ENCODE measurements around the gene PHF21A.

PHF21A gene

DNA sequence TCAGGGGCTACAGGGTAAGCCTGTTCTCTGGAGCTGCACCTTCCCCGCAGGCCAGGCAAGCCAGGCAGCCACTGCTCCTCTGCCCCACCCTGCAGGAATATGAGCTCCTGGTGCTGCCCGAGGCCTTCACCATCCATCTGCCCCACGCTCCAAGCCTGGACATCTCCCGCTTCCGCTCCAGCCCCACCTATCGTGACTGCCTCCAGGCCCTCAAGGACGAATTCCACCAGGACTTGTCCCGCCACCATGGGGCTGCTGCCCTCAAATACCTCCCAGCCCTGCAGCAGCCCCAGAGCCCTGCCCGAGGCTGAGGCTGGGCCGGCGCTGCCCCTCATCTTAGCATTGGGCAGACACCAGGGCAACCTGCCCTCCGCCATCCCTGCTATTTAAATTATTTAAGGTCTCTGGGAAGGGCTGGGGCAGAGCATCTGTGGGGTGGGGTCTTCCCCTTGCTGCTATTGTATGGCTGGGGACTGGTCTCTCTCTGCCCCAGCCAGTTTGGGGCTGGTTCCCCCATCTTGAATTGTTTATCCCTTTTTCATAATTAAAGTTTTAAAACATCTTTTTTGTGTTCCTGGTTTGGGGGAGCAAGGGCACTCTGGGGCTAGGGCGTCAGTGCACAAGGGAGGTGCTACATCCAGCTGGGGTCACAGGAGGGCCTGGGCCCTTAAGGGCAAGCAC, 192.6 kb downstream of the PHF21A start:
- ChIA-PET POLR2A (interaction anchor here (0.8 kb wide), 1 partner anchor 315 kb away, joined by 3 read pairs; no protein-coding TSS in a partner anchor), CTCF (interaction anchor here (0.6 to 1.2 kb wide), 2 partner anchors 56 to 184 kb away, joined by 3 read pairs; no protein-coding TSS in a partner anchor)
- TF ChIP-seq TARDBP (IDR thresholded peaks at IDR 0.05) = no peak
- no peak for TF ChIP-seq SUZ12 (IDR thresholded peaks at IDR 0.05)
- no peak for TF ChIP-seq BHLHE40 (IDR thresholded peaks at IDR 0.05; ENCODE audit: borderline replicate concordance)
- no peak for TF ChIP-seq SP1 (IDR thresholded peaks at IDR 0.05)
- DNase-seq (ENCODE audit: extremely low spot score) = no peak

DNA sequence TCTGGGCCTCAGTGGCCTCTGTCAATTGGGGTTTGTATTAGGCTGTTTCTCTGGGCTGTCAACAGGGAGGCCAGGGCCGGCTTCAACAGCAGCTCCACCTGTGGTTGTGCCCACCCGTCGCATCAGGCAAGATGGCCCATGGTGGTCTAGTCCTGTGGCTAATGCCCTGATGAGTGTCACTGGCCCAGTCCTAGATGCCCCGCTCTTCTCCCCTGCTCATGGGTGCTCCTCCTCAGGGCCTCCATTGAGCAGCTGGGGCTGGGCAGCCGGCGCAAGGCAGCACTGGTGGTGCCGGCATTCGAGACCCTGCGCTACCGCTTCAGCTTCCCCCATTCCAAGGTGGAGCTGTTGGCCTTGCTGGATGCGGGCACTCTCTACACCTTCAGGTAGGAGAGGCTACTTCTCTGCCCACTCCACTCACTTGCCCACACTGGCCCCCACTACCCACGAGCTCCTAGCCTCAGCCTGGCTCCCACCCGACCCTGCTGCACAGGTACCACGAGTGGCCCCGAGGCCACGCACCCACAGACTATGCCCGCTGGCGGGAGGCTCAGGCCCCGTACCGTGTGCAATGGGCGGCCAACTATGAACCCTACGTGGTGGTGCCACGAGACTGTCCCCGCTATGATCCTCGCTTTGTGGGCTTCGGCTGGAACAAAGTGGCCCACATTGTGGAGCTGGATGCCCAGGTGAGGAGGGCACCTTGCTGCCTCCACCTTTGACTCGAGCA, 193.4 kb downstream of the PHF21A start:
- TF ChIP-seq ARNT (IDR thresholded peaks at IDR 0.05) (no peak), SP1 (IDR thresholded peaks at IDR 0.05) (no peak), FOXA1 (IDR thresholded peaks at IDR 0.05) (no peak), CTBP1 (IDR thresholded peaks at IDR 0.05; ENCODE audit: borderline replicate concordance) (no peak), L3MBTL2 (conservative IDR thresholded peaks at IDR 0.05) (no peak), ZNF384 (IDR thresholded peaks at IDR 0.05) (no peak), FOXK2 (IDR thresholded peaks at IDR 0.05) (no peak), HDGF (IDR thresholded peaks at IDR 0.05; ENCODE audit: borderline replicate concordance) (no peak), SUZ12 (IDR thresholded peaks at IDR 0.05) (no peak), NFRKB (IDR thresholded peaks at IDR 0.05) (no peak), TARDBP (IDR thresholded peaks at IDR 0.05) (no peak), ELF4 (IDR thresholded peaks at IDR 0.05) (no peak), BHLHE40 (IDR thresholded peaks at IDR 0.05; ENCODE audit: borderline replicate concordance) (no peak), LEF1 (IDR thresholded peaks at IDR 0.05; ENCODE audit: borderline replicate concordance) (no peak), FOXM1 (IDR thresholded peaks at IDR 0.05; ENCODE audit: borderline replicate concordance) (no peak)
- TF ChIP-seq, protein P1, sequence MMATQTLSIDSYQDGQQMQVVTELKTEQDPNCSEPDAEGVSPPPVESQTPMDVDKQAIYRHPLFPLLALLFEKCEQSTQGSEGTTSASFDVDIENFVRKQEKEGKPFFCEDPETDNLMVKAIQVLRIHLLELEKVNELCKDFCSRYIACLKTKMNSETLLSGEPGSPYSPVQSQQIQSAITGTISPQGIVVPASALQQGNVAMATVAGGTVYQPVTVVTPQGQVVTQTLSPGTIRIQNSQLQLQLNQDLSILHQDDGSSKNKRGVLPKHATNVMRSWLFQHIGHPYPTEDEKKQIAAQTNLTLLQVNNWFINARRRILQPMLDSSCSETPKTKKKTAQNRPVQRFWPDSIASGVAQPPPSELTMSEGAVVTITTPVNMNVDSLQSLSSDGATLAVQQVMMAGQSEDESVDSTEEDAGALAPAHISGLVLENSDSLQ (IDR thresholded peaks at IDR 0.05) = no peak
- DNase-seq (ENCODE audit: extremely low spot score) = no peak
- ChIA-PET POLR2A (interaction anchor here (1.7 kb wide), 1 partner anchor 10 kb away, joined by 7 read pairs; the partner anchor contains the start of gene PEX16), CTCF (interaction anchor here (1.2 kb wide), 1 partner anchor 56 kb away, joined by 3 read pairs; no protein-coding TSS in a partner anchor)

DNA sequence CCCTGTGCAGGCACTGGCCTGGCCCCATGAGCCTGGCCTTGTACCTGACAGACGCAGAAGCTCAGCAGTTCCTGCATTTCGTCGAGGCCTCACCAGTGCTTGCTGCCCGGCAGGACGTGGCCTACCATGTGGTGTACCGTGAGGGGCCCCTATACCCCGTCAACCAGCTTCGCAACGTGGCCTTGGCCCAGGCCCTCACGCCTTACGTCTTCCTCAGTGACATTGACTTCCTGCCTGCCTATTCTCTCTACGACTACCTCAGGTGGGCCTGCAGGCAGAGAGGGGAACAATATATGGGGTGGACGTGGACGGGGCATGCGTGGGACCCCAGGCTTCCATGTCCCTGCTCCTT, 193.9 kb downstream of the PHF21A start:
- ChIA-PET POLR2A (interaction anchor here (1.7 kb wide), 1 partner anchor 9 kb away, joined by 7 read pairs; the partner anchor contains the start of gene PEX16), CTCF (interaction anchor here (1.2 kb wide), 2 partner anchors 29 to 55 kb away, joined by 3 read pairs; no protein-coding TSS in a partner anchor)
- TF ChIP-seq SP1 (IDR thresholded peaks at IDR 0.05) (no peak), NFRKB (IDR thresholded peaks at IDR 0.05) (no peak), SUZ12 (IDR thresholded peaks at IDR 0.05) (no peak), TARDBP (IDR thresholded peaks at IDR 0.05) (no peak), FOXM1 (IDR thresholded peaks at IDR 0.05; ENCODE audit: borderline replicate concordance) (no peak), LEF1 (IDR thresholded peaks at IDR 0.05; ENCODE audit: borderline replicate concordance) (no peak), ELF4 (IDR thresholded peaks at IDR 0.05) (no peak)
- TF ChIP-seq, protein P1 (IDR thresholded peaks at IDR 0.05) = no peak
- no peak for DNase-seq (ENCODE audit: extremely low spot score)

DNA sequence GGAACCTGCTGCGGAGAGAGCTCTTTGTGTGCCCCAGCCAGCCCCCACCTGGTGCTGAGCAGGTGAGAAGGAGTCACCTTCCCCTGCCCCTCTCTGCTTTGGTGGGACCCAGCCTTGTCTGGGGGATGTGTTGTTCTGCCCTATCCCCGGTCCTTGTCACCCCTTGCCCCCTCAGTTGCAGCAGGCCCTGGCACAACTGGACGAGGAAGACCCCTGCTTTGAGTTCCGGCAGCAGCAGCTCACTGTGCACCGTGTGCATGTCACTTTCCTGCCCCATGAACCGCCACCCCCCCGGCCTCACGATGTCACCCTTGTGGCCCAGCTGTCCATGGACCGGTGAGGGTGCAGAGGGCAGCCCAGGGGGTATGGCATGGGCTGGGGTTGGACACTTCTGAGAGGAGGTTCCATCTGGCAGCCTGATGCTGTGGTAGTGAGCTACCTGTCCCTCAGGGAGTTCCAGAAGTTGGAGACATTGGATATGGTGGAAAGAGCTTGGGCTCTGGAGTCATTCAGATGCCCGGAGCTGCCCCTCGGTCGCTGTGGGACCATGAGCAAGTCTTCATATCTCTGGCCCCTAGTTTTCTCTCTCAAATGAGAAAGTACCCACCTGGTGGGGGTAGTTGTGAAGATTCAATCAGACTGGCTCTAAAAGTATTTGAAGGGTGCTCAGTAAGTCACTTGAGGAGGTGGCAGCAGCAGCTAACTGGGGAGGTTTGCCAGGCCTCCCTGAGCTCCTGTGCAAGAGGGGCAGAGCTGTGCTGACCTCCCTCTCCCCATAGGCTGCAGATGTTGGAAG, 194.5 kb downstream of the PHF21A start:
- DNase-seq (ENCODE audit: extremely low spot score) = no peak
- CTCF ChIA-PET = interaction anchor here (0.6 to 1.2 kb wide), 2 partner anchors 28 to 208 kb away, joined by 3 to 4 read pairs; no protein-coding TSS in a partner anchor
- TF ChIP-seq NFRKB (IDR thresholded peaks at IDR 0.05) (no peak), FOXK2 (IDR thresholded peaks at IDR 0.05) (no peak), BHLHE40 (IDR thresholded peaks at IDR 0.05; ENCODE audit: borderline replicate concordance) (no peak), SUZ12 (IDR thresholded peaks at IDR 0.05) (no peak), ARNT (IDR thresholded peaks at IDR 0.05) (no peak), ELF4 (IDR thresholded peaks at IDR 0.05) (no peak), FOXA1 (IDR thresholded peaks at IDR 0.05) (no peak), LEF1 (IDR thresholded peaks at IDR 0.05; ENCODE audit: borderline replicate concordance) (no peak), HDGF (IDR thresholded peaks at IDR 0.05; ENCODE audit: borderline replicate concordance) (no peak), L3MBTL2 (conservative IDR thresholded peaks at IDR 0.05) (no peak), CTBP1 (IDR thresholded peaks at IDR 0.05; ENCODE audit: borderline replicate concordance) (no peak), FOXM1 (IDR thresholded peaks at IDR 0.05; ENCODE audit: borderline replicate concordance) (no peak), ZNF384 (IDR thresholded peaks at IDR 0.05) (no peak), SP1 (IDR thresholded peaks at IDR 0.05) (no peak), TARDBP (IDR thresholded peaks at IDR 0.05) (no peak)
- TF ChIP-seq, protein P1 (IDR thresholded peaks at IDR 0.05) = no peak
- POLR2A ChIA-PET = interaction anchor here (1.7 kb wide), 1 partner anchor 9 kb away, joined by 7 read pairs; the partner anchor contains the start of gene PEX16

DNA sequence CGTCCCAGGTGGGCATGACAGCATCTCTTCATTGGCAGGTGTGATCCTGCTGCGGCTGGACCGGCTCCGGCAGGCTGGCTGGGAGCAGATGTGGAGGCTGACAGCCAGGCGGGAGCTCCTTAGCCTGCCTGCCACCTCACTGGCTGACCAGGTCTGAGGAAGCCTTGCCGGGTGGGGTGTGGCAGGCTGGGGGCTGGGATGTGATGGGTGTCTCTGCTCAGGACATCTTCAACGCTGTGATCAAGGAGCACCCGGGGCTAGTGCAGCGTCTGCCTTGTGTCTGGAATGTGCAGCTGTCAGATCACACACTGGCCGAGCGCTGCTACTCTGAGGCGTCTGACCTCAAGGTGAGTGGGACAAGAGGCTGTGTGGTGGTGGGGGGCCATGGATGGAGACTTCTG, 195.3 kb downstream of the PHF21A start:
- ChIA-PET POLR2A (no interaction called here), CTCF (interaction anchor here (0.6 to 1.2 kb wide), 2 partner anchors 28 to 208 kb away, joined by 3 to 4 read pairs; no protein-coding TSS in a partner anchor)
- no peak for DNase-seq (ENCODE audit: extremely low spot score)
- TF ChIP-seq ELF4 (IDR thresholded peaks at IDR 0.05) (no peak), HDGF (IDR thresholded peaks at IDR 0.05; ENCODE audit: borderline replicate concordance) (no peak), SP1 (IDR thresholded peaks at IDR 0.05) (no peak), TARDBP (IDR thresholded peaks at IDR 0.05) (no peak), CTBP1 (IDR thresholded peaks at IDR 0.05; ENCODE audit: borderline replicate concordance) (no peak), FOXM1 (IDR thresholded peaks at IDR 0.05; ENCODE audit: borderline replicate concordance) (no peak), ZNF384 (IDR thresholded peaks at IDR 0.05) (no peak), L3MBTL2 (conservative IDR thresholded peaks at IDR 0.05) (no peak), BHLHE40 (IDR thresholded peaks at IDR 0.05; ENCODE audit: borderline replicate concordance) (no peak), LEF1 (IDR thresholded peaks at IDR 0.05; ENCODE audit: borderline replicate concordance) (no peak), ARNT (IDR thresholded peaks at IDR 0.05) (no peak), FOXA1 (IDR thresholded peaks at IDR 0.05) (no peak), SUZ12 (IDR thresholded peaks at IDR 0.05) (no peak)
- TF ChIP-seq, protein P1 (IDR thresholded peaks at IDR 0.05) = no peak
